GM08714 (cell line): ENCODE measurements around the gene OR4D5.

Source experiments
- H3K4me3 ChIP-seq: fragments of 200-500 bp; sonication (Bioruptor generic); 2 replicates; pipeline ENCODE4 v1.5.1; 2014; ENCODE audit warnings: mild to moderate bottlenecking, low read length, inconsistent platforms
- ZNF274 ChIP-seq: IDR thresholded peaks from 2 replicates; pipeline ENCODE4 v1.6.1; 2012; ENCODE audit warnings: mild to moderate bottlenecking, low read depth, low read length

Gene OR4D5

DNA sequence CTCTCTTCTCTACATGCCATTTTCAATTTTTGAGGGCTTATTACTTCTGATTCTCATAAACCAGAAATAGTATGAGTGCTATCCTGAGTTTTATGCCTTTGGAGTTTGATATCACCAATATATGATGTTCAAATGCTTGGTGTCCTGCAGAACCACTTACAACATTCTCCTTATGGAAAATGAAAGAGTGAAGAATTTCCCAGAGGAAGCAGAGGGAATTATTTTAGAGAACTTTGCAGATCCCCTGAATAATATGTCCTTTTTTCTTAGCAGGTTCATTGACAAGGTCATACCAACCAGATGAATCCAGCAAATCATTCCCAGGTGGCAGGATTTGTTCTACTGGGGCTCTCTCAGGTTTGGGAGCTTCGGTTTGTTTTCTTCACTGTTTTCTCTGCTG lies at the start of gene OR4D5:
Gene OR4D5 (plus strand): TSS at position 301 of the 400 bp plus-strand sequence. CDS start 0 bp downstream, at position 301.
- no peak for TF ChIP-seq ZNF274
- H3K4me3 ChIP-seq: no peak within 1 kb of the TSS

DNA sequence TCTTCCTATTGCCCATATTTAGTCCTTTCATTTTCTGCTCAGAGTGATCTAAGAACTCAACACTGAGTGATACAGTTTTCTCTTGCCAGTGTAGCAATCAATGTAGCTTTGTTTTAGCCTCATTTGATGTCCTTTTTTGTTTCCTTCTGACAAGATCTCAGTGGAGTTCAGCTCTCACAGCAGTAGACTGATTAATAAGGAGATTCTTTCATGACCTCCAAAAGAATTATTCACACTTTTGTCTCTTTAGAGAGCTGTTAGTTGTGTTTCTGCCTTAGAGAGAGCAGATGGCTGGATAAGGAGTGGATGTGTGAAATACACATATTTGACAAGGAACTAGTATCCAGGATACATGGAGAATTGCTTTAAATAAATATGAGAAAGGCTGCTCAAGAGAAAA lies 47.4 kb upstream of the OR4D5 start:
- TF ChIP-seq ZNF274: no peak
- H3K4me3 ChIP-seq: no peak overlapping the region

DNA sequence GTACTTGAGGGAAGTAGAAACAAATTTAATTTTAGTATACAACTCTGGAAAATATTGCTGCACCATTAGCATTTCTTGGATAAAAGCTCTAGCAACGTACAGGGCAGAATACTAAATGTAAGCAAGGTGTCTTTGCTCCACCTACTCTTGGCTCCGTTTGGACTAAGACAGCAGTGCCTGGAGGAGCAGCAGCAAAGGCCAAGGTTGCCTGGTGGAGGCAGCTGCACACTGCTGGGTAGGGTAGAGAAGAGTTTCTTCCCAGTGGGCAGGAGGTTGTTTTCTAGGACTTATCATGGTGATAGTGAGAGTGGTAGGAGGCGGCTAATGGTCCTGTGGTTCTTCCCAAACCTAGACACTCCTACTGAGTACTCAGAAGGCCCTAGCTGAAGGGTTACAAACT lies 39.6 kb upstream of the OR4D5 start:
- no peak overlapping the region for H3K4me3 ChIP-seq

DNA sequence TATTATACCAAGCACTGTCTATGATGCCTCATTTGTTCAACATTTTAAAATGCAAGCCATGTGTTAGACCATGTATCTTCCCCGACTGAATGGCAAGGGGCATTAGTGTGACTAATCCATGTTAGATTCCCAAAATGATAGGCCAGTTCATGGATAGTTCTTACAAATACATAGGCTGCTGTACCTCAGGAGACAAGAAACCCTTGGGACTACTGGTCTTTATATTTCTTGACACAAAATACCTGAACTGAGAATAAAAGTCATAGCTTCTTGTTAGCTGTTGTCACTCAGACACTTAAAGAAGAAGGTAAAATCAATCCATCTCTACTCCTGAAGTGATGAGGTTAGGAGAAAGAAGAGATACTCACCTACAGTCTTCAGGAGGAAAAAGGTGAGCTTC lies 37.5 kb upstream of the OR4D5 start, which contains the start of gene OR8D4:
Gene OR8D4 (plus strand): TSS at position 301 of the 400 bp plus-strand sequence. CDS start 4,265 bp downstream, outside the sequence.
- no peak for TF ChIP-seq ZNF274
- no peak within 1 kb of the TSS for H3K4me3 ChIP-seq

More for the DNA sequence above, 39.6 kb upstream of the OR4D5 start:
- no peak for TF ChIP-seq ZNF274

DNA sequence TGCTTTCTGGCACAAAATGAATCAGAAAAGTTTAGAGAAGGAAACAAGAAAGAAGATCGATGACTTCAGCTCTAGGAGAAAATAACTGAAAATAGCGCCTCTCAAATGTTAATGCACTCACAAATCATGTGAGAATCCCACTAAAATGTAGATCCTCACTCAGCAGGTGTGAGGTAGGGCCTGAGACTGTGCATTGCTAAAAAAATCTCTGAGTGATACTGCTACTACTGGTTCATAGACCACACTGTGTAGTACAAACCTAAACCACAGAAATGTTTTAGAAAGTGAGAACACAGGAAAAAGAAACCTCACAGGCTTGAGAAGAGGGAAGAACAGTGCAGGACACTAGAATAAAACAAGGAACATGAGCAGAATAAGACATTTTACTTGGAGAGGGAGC lies 35.5 kb upstream of the OR4D5 start:
- TF ChIP-seq ZNF274: no peak

DNA sequence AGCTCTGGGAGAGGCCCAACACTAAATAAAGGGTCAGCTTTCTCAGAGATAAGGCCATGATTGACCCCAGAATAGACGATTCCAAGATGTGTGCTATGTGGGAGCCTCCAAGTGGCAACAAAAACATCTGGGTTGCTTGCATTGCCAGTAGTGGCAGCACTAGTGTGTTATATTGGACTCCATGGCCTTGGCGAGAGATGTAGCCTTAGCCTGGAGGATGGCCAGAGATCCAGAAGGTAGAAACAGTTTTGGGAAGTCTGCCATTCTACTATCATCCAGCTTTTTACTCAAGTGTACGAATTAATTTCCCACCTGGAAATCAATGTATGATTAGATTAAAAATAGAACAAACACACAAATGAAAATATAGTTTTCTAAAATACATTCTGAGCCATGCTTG lies 34.5 kb upstream of the OR4D5 start:
- TF ChIP-seq ZNF274: no peak
- no peak overlapping the region for H3K4me3 ChIP-seq

More for the DNA sequence above, 35.5 kb upstream of the OR4D5 start:
- no peak overlapping the region for H3K4me3 ChIP-seq

DNA sequence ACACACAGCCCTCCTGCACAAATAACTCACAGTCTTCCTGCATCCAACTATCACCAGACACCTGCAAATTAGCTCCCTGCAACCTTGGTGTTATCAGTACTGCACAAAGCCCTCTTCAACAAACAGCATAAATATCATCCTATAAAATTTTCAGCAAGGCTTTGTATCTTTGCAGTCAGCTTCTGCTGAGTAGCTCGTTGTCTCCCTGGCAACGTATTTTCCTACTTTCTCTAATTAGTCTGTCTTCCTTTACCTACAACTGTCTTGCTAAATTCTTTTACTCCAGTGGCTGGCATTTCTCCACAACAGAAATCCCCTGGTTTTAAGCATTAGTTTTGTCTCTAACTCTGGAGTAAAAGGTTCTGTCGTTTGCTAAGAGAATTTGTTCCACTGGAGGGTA lies 33.6 kb upstream of the OR4D5 start:
- no peak overlapping the region for H3K4me3 ChIP-seq

DNA sequence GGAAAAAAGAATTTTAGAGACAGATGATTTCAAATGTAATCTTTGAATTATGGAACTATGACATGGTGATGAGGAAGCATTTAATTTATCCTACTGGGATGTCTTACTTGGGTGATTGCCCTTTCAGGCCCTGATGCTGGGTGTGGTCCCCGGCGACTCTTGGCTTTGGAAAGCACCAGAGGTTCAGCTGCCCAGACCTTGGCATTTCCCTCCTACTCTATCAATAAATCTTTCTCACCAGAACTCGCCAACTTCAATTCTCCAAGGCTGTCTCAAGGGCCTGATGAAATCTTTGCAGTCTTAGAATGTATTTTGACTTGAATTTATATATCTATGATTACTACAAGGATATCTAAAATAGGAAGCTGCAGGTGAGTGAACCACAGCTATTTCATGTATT lies 18.5 kb upstream of the OR4D5 start:
- no peak for TF ChIP-seq ZNF274
- H3K4me3 ChIP-seq: no peak overlapping the region

More for the DNA sequence above, 33.6 kb upstream of the OR4D5 start:
- TF ChIP-seq ZNF274: no peak

DNA sequence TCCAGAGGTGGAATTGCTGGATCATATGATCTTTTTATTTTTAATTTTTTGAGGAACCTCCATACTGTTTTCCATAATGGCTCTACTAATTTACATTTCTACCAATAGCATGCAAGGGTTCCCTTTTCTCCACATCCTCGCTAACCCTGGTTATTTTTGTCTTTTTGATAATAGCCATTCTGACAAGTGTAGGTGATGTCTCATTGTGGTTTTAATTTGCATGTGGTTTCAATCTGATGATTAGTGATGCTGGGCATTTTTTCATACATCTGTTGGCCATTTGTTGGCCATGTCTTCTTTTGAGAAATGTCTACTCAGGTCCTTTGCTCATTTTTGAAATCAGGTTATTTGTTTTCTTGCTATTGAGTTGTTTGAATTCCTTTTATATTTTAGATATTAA lies 15.4 kb upstream of the OR4D5 start:
- TF ChIP-seq ZNF274: no peak
- H3K4me3 ChIP-seq: no peak overlapping the region

DNA sequence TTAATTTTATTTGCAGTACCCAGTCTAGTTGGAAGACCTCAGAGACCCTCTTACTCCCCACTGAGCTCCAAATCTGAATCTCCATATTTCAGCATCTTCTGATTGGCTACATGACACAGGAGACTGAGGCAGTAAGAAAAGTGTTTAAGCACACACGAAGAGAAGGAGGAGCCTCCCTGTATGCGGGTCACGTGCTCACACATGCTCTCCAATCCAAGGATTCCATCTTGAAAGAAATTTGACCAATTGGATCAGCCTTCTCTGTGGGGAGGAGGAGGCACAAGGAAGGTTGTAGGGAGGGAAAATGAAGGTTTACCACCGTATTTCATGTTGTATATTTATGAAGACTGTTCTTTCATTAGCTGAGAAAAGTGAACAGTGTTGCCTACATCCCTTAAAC lies 3.0 kb downstream of the OR4D5 start:
- H3K4me3 ChIP-seq: no peak overlapping the region
- TF ChIP-seq ZNF274: no peak

DNA sequence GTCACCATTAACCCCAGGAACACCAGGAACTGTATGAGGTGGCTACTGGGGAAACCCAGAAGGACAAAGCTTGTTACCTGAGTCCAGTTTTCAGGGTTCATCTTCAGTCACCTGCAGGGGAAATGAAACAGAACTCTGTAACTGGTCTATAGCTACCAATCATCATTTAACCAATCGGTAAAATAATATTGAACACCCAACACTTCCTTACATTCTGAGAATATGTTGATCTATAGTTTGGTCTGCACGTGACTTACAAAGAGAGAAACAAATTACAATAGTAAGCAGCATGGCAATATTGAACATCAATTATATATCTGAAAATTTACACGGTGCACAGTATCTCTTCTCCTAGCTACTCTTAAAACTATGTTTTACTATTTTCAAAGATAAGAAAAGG lies 4.3 kb downstream of the OR4D5 start, which contains the start of gene OR6T1:
Gene OR6T1 (minus strand): TSS at position 101 of the 400 bp plus-strand sequence. CDS start 0 bp downstream, at position 101.
- TF ChIP-seq ZNF274: no peak
- H3K4me3 ChIP-seq: no peak within 1 kb of the TSS

DNA sequence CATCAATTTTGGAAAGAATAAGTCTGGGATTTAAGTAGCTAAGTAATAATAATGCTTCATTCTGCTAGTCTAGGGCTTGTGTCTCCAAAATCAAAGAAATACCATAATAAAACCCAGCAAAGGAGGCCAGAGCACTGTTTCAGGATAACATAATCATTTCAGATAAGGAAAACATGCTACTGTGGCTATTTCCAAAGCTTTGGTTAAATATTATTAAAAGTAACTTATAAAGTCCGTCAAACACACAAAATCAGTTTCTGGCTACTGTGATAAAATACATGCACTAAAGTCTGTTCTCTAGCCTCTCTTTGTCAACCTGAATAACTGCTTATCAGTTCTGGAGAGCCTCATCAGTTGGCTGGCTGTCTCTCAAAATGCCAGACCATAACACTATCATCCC lies 5.7 kb downstream of the OR4D5 start:
- no peak for TF ChIP-seq ZNF274

DNA sequence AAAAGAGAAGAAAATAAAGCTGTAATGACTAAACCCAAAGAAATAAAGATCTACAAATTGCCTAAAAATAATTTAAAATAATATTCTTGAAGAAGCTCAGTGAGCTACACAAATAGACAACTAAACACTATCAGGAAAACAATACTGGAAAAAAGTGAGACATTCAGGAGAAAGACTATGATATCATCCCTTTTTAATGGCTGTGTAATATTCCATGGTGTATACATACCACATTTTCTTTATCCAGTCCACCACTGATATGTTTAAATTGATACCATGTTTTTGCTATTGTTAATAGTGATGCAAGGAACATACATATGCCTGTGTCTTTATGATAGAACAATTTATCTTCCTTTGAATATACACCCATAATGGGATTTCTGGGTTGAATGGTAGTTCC lies 17.3 kb downstream of the OR4D5 start:
- no peak overlapping the region for H3K4me3 ChIP-seq
- no peak for TF ChIP-seq ZNF274

More for the DNA sequence above, 5.7 kb downstream of the OR4D5 start:
- H3K4me3 ChIP-seq: no peak overlapping the region

DNA sequence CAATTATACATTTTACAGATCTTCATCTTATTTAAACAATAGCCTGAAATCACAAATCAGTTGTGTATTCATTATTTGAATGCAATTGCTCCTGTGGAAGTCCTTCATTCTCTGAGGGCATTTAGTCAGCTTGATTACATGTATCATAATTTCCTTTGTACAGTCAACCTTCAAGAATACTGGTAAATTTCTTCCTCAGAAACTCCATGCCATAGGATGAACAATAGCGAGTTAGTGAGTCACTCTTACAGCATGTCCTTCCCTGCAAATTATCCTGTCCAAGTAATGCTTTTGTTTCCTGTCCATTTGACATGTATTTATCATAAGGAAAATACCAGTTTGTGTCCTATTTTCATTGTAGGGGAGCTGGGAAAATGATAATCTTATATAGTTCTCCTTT lies 34.4 kb downstream of the OR4D5 start:
- no peak overlapping the region for H3K4me3 ChIP-seq
- no peak for TF ChIP-seq ZNF274

DNA sequence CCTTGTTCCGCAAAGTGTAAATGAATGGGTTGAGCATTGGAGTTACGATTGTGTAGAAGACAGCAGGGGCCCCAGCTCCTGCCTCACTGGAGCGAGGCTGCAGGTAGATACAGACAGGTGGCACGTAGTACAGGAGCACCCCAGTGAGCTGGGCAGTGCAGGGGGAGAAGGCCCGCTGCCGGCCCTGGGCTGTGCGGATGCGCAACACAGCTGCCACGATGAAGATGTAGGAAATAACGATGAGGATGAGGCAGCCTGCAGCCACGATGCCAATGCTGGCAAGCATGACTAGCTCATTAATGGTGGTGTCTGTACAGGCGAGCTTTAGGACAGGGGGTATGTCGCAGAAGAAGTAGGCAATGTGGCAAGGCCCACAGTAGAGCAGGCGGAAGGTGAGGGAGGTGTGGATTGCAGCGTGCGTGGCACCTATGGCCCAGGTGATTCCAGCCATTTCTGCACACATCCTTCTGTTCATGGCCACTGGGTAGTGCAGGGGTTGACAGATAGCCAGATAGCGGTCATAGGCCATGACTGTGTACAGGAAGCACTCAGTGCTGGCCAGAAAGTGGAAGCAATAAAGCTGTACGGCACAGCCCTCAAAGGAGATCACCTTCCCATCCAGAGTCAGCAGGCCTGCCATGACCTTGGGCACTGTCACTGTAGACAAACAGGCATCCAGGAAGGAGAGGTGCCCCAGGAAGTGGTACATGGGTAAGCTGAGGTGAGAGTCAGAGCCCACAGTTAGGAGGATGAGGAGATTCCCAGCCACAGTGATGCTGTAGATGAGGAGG lies 37.5 kb downstream of the OR4D5 start:
- H3K4me3 ChIP-seq: no peak overlapping the region
- no peak for TF ChIP-seq ZNF274
